SK-N-SH (cell line): ENCODE results near the gene ERGIC1.

Experiments
- GABPA ChIP-seq: IDR thresholded peaks from 2 replicates; pipeline ENCODE4 v1.4.0; 2012; ENCODE audit warnings: low read depth, mild to moderate bottlenecking
- POLR2AphosphoS5 ChIP-seq: IDR thresholded peaks from 2 replicates; pipeline ENCODE4 v1.6.1; 2012; ENCODE audit warnings: low read depth, low read length
- RFX5 ChIP-seq: IDR thresholded peaks from 2 replicates; pipeline ENCODE4 v1.6.1; 2012; ENCODE audit warnings: mild to moderate bottlenecking, improper control_type of control experiment, low read length
- SMC3 ChIP-seq: IDR thresholded peaks from 2 replicates; pipeline ENCODE4 v1.6.1; 2012; ENCODE audit warnings: low read depth, low read length, improper control_type of control experiment
- TAF1 ChIP-seq: IDR thresholded peaks from 2 replicates; pipeline ENCODE4 v1.6.1; 2012; ENCODE audit warnings: low read depth, mild to moderate bottlenecking, low read length, moderate library complexity, borderline replicate concordance
- YY1 ChIP-seq: IDR thresholded peaks from 2 replicates; pipeline ENCODE4 v1.4.0; 2012; ENCODE audit warnings: low read depth, mild to moderate bottlenecking
- ZBTB33 ChIP-seq: IDR thresholded peaks from 2 replicates; pipeline ENCODE4 v1.4.0; 2012; ENCODE audit warnings: low read depth, borderline replicate concordance
- TF ChIP-seq, protein P1 (sequence below): fragments of 200-600 bp; sonication (generic); IDR thresholded peaks from 2 replicates; pipeline ENCODE4 v1.6.1; 2017; ENCODE audit warnings: antibody characterized with exemption, mild to moderate bottlenecking, moderate library complexity
- TF ChIP-seq, protein P2 (sequence below): fragments of 150-350 bp; IDR thresholded peaks from 2 replicates; pipeline ENCODE4 v1.6.1; 2017; ENCODE audit warnings: antibody characterized with exemption, low read length, low read depth, borderline replicate concordance
- TF ChIP-seq, protein P3 (sequence below): IDR thresholded peaks from 2 replicates; pipeline ENCODE4 v1.4.0; 2012; ENCODE audit warnings: low read depth

DNA sequence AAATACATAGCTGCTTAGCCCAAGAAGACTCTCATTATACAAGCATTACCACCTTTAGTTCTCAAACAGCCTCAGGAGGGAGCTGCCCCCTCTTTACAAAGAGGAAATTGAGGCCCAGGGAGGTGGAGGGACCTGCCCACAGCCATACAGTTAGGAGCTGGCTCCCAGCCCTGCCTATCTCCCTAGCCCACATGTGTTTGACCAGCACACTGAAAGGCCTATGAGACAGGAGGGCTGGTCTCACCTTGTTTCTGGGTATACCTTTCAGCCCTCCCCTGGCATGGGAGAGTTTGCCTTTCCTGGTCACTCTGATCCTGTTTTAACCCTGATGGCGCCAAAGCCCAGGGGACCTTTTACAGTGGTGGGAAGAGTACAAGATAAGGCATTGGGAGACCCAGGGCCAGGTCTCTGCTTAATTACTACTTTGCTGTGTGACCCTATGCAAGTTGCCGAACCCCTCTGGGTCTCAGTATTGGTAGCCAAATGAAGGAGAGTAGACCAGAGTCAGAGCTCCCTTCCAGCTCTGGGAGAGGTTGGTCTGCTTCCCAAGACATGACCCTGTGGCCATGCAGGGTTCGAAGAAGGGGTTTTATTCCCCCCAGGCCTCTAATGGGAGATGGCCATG is 64.3 kb downstream of the ERGIC1 start:
- no peak for TF ChIP-seq TAF1
- TF ChIP-seq, protein P1, sequence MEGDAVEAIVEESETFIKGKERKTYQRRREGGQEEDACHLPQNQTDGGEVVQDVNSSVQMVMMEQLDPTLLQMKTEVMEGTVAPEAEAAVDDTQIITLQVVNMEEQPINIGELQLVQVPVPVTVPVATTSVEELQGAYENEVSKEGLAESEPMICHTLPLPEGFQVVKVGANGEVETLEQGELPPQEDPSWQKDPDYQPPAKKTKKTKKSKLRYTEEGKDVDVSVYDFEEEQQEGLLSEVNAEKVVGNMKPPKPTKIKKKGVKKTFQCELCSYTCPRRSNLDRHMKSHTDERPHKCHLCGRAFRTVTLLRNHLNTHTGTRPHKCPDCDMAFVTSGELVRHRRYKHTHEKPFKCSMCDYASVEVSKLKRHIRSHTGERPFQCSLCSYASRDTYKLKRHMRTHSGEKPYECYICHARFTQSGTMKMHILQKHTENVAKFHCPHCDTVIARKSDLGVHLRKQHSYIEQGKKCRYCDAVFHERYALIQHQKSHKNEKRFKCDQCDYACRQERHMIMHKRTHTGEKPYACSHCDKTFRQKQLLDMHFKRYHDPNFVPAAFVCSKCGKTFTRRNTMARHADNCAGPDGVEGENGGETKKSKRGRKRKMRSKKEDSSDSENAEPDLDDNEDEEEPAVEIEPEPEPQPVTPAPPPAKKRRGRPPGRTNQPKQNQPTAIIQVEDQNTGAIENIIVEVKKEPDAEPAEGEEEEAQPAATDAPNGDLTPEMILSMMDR, result 0 out of 2 replicates have a peak, but pooled peaks have one; percentile 4
- TF ChIP-seq POLR2AphosphoS5, result no peak
- TF ChIP-seq GABPA, result no peak
- no peak for TF ChIP-seq ZBTB33
- TF ChIP-seq, protein P2, sequence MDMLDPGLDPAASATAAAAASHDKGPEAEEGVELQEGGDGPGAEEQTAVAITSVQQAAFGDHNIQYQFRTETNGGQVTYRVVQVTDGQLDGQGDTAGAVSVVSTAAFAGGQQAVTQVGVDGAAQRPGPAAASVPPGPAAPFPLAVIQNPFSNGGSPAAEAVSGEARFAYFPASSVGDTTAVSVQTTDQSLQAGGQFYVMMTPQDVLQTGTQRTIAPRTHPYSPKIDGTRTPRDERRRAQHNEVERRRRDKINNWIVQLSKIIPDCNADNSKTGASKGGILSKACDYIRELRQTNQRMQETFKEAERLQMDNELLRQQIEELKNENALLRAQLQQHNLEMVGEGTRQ, result no peak
- TF ChIP-seq SMC3, result no peak
- TF ChIP-seq YY1, result no peak
- TF ChIP-seq, protein P3, sequence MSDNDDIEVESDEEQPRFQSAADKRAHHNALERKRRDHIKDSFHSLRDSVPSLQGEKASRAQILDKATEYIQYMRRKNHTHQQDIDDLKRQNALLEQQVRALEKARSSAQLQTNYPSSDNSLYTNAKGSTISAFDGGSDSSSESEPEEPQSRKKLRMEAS, result no peak
- no peak for TF ChIP-seq RFX5
